CD14-positive monocyte (primary cell): Measurements from ENCODE around the gene MISP. TPM values are rescaled to one million over a fixed set of nuclear protein-coding genes. Genes with fewer than 3 reads are reported as not detected.

Source experiments
- DNase-seq, 3 donors: peaks; one replicate each; pipeline ENCODE4 v3.0.0-alpha.2; 2011 to 2022
- H2AFZ ChIP-seq: 2 replicates; pipeline ENCODE4 v1.6.0; 2012; ENCODE audit warnings: mild to moderate bottlenecking, low read depth, low read length, inconsistent platforms; ENCODE audit not compliant: insufficient read depth, poor library complexity, severe bottlenecking
- H3K27ac ChIP-seq, 2 donors: 1 replicate in 1 of 2; 2 replicates in 1 of 2; pipeline ENCODE4 v1.5.1; 2012 to 2013; ENCODE audit warnings: low read length in 2 of 2, control low read depth in 1 of 2, inconsistent platforms in 1 of 2, low read depth in 1 of 2, mild to moderate bottlenecking in 1 of 2
- H3K27me3 ChIP-seq, 2 donors: one replicate each; pipeline versions ENCODE4 v1.6.0 to v1.6.1; 2011 to 2013; ENCODE audit warnings: low read length in 2 of 2; ENCODE audit not compliant: control insufficient read depth in 2 of 2, insufficient read depth in 2 of 2
- H3K36me3 ChIP-seq, 2 donors: replicated peaks in 1 of 2; 1 replicate in 1 of 2; 2 replicates in 1 of 2; pipeline versions ENCODE4 v1.5.1 to v1.6.1; 2012 to 2013; ENCODE audit warnings: low read length in 2 of 2, control low read depth in 1 of 2, inconsistent platforms in 1 of 2, mild to moderate bottlenecking in 1 of 2; ENCODE audit not compliant: insufficient read depth in 2 of 2, control insufficient read depth in 1 of 2
- H3K4me1 ChIP-seq, 2 donors: 1 replicate in 1 of 2; 2 replicates in 1 of 2; pipeline versions ENCODE4 v1.5.1 to v1.6.1; 2012 to 2013; ENCODE audit warnings: low read length in 2 of 2, control low read depth in 1 of 2, inconsistent platforms in 1 of 2, mild to moderate bottlenecking in 1 of 2, moderate library complexity in 1 of 2; ENCODE audit not compliant: insufficient read depth in 2 of 2, control insufficient read depth in 1 of 2
- H3K4me2 ChIP-seq: replicated peaks from 2 replicates; pipeline ENCODE3; 2012; ENCODE audit warnings: low read length, moderate library complexity, mild to moderate bottlenecking; ENCODE audit not compliant: poor library complexity, severe bottlenecking; ENCODE audit errors: extremely low read depth
- H3K4me3 ChIP-seq, 3 experiments: fragments of 200-600 bp in 1 of 3; sonication (generic) in 1 of 3; replicated peaks in 1 of 3; 1 replicate in 2 of 3; 2 replicates in 1 of 3; pipeline ENCODE4 v1.5.1; 2011 to 2013; ENCODE audit warnings: low read length in 3 of 3, mild to moderate bottlenecking in 3 of 3, control low read depth in 2 of 3, low read depth in 2 of 3, inconsistent platforms in 1 of 3, moderate library complexity in 1 of 3
- H3K79me2 ChIP-seq: 2 replicates; pipeline ENCODE4 v1.6.0; 2012; ENCODE audit warnings: mild to moderate bottlenecking, control low read depth, inconsistent platforms, low read length, moderate library complexity; ENCODE audit not compliant: insufficient read depth
- H3K9ac ChIP-seq: 2 replicates; pipeline ENCODE4 v1.6.0; 2017; ENCODE audit warnings: low read length, mild to moderate bottlenecking; ENCODE audit not compliant: insufficient read depth, poor library complexity, severe bottlenecking
- H3K9me3 ChIP-seq, 2 donors: replicated peaks in 1 of 2; 1 replicate in 1 of 2; 2 replicates in 1 of 2; pipeline versions ENCODE4 v1.5.1 to v1.6.1; 2012 to 2013; ENCODE audit warnings: low read length in 2 of 2, control low read depth in 1 of 2; ENCODE audit not compliant: control insufficient read depth in 1 of 2, insufficient read depth in 1 of 2
- H4K20me1 ChIP-seq: 2 replicates; pipeline ENCODE4 v1.6.0; 2012; ENCODE audit warnings: mild to moderate bottlenecking, low read length, control low read depth, moderate library complexity; ENCODE audit not compliant: insufficient read depth
- H3K27ac Mint-ChIP-seq, 7 donors: one replicate each; pipeline ENCODE4 v1.8.0; 2020; ENCODE audit warnings: mild to moderate bottlenecking in 7 of 7, mixed read lengths in 7 of 7, moderate library complexity in 6 of 7, inconsistent platforms in 2 of 7
- H3K27me3 Mint-ChIP-seq, 3 donors: one replicate each; pipeline ENCODE4 v1.8.0; 2021 to 2022; ENCODE audit warnings: low read depth in 3 of 3, mild to moderate bottlenecking in 3 of 3, mixed read lengths in 3 of 3, moderate library complexity in 3 of 3, inconsistent platforms in 1 of 3
- H3K36me3 Mint-ChIP-seq, 2 donors: one replicate each; pipeline ENCODE4 v1.8.0; 2020; ENCODE audit warnings: mixed read lengths in 2 of 2, inconsistent platforms in 1 of 2, mild to moderate bottlenecking in 1 of 2
- H3K4me1 Mint-ChIP-seq: one replicate; pipeline ENCODE4 v1.8.0; 2020; ENCODE audit warnings: mild to moderate bottlenecking, mixed read lengths
- H3K4me3 Mint-ChIP-seq, 2 donors: one replicate each; pipeline ENCODE4 v1.8.0; 2020; ENCODE audit warnings: mild to moderate bottlenecking in 2 of 2, mixed read lengths in 2 of 2, moderate library complexity in 1 of 2
- H3K9me3 Mint-ChIP-seq, 7 donors: one replicate each; pipeline ENCODE4 v1.8.0; 2020 to 2022; ENCODE audit warnings: mixed read lengths in 7 of 7, mild to moderate bottlenecking in 6 of 7, moderate library complexity in 6 of 7, inconsistent platforms in 2 of 7
- WGBS: methylation state at CpG from one replicate; pipeline ENCODE4 v1.1.5; 2013; ENCODE audit warnings: missing lambda C conversion rate; ENCODE audit not compliant: insufficient coverage; 5-methylcytosine and 5-hydroxymethylcytosine counted together
- intact Hi-C, 2 donors: fragments of 100-400 bp; cut with micrococcal nuclease; formaldehyde crosslinking; loops; one replicate each; pipeline versions ENCODE4 v1.15.0 to v1.15.1; 2023
- polyA plus RNA-seq, 3 donors: library from polyadenylated mRNA; depleted of rRNA in 1 of 3; unstranded in 2 of 3; stranded (reverse) in 1 of 3; fragments of 300-500 nt in 2 of 3; fragments of >200 nt in 1 of 3; fragmentation: Illumina TruSeq in 2 of 3; gene quantifications; 1 replicate in 2 of 3; 2 replicates in 1 of 3; pipeline ENCODE4 v1.2.3, GENCODE V29; 2012 to 2021
- TF ChIP-seq, protein P1 (sequence below): fragments of 200-600 bp; IDR thresholded peaks from one replicate; pipeline ENCODE4 v1.8.0; 2022; ENCODE audit warnings: antibody characterized with exemption, mild to moderate bottlenecking

The MISP gene
- polyA plus RNA-seq, 3 donors, result not detected

GRCh38 chr19:803099-803561, 52.2 kb downstream of the MISP start:
- Mint-ChIP-seq H3K4me1 (peaks cover 28% of the 10 kb centered on the region), H3K27ac (peak overlapping the region in 2 of 7 donors; percentile 16 to 71), H3K4me3 (no peak overlapping the region), H3K36me3 (peaks cover 34 to 70% of the 10 kb centered on the region in 2 donors), H3K9me3 (no peaks in the 10 kb centered on the region), H3K27me3 (no peaks in the 10 kb centered on the region)
- no peak overlapping the region for H2AFZ ChIP-seq
- H3K36me3 ChIP-seq, result peaks cover 61 to 81% of the 10 kb centered on the region in 2 donors
- H4K20me1 ChIP-seq, result peaks cover 100% of the 10 kb centered on the region
- no peaks in the 10 kb centered on the region for H3K27me3 ChIP-seq
- TF ChIP-seq, protein P1, sequence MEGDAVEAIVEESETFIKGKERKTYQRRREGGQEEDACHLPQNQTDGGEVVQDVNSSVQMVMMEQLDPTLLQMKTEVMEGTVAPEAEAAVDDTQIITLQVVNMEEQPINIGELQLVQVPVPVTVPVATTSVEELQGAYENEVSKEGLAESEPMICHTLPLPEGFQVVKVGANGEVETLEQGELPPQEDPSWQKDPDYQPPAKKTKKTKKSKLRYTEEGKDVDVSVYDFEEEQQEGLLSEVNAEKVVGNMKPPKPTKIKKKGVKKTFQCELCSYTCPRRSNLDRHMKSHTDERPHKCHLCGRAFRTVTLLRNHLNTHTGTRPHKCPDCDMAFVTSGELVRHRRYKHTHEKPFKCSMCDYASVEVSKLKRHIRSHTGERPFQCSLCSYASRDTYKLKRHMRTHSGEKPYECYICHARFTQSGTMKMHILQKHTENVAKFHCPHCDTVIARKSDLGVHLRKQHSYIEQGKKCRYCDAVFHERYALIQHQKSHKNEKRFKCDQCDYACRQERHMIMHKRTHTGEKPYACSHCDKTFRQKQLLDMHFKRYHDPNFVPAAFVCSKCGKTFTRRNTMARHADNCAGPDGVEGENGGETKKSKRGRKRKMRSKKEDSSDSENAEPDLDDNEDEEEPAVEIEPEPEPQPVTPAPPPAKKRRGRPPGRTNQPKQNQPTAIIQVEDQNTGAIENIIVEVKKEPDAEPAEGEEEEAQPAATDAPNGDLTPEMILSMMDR, result no peak
- DNase-seq, result no peak
- no peak overlapping the region for H3K4me2 ChIP-seq
- no peak overlapping the region for H3K9ac ChIP-seq
- 96% methylated on average over 15 of the region's 17 CpGs for WGBS
- no peak overlapping the region for H3K27ac ChIP-seq
- no peak overlapping the region for H3K4me3 ChIP-seq
- H3K9me3 ChIP-seq, result no peaks in the 10 kb centered on the region
- intact Hi-C loops, result no loop called here
- peaks cover 33 to 39% of the 10 kb centered on the region in 2 donors for H3K4me1 ChIP-seq
- H3K79me2 ChIP-seq, result peaks cover 100% of the 10 kb centered on the region

DNA sequence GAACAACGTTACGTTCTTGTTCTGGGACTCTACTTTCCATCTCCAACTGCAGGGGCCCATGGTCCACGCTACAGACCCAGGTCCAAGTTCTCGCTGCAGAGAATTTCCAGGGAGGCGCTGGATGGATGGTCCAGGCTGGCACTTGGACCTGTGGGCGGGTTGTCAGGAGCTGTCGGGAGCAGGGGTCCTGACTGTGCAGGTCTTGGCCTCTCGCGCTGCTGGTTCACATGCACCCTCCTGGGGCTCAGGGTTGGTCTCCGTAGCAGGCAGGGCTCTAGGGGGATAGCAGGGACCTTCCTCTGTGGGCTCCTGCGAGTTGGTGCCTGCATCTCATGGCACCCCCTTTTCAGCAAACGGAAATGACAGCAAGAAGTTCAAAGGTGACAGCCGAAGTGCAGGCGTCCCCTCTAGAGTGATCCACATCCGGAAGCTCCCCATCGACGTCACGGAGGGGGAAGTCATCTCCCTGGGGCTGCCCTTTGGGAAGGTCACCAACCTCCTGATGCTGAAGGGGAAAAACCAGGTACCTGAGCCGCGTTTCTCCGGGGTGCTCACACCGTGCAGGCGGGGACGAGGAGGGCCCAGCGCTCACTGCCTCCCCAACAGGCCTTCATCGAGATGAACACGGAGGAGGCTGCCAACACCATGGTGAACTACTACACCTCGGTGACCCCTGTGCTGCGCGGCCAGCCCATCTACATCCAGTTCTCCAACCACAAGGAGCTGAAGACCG, 52.9 kb downstream of the MISP start:
- peaks cover 100% of the 10 kb centered on the region for H3K79me2 ChIP-seq
- H3K36me3 Mint-ChIP-seq, result peaks cover 36 to 76% of the 10 kb centered on the region in 2 donors
- WGBS, result 96% methylated on average over 28 of the region's 31 CpGs
- no peak overlapping the region for H3K27ac Mint-ChIP-seq
- no peaks in the 10 kb centered on the region for H3K9me3 Mint-ChIP-seq
- peaks cover 100% of the 10 kb centered on the region for H4K20me1 ChIP-seq
- intact Hi-C loops, result no loop called here
- peaks cover 25% of the 10 kb centered on the region for H3K4me1 Mint-ChIP-seq
- no peak for DNase-seq
- H2AFZ ChIP-seq, result no peak overlapping the region
- no peak overlapping the region for H3K4me2 ChIP-seq
- no peak overlapping the region for H3K9ac ChIP-seq
- H3K36me3 ChIP-seq, result peaks cover 68 to 88% of the 10 kb centered on the region in 2 donors
- no peaks in the 10 kb centered on the region for H3K27me3 ChIP-seq
- no peak overlapping the region for H3K4me3 Mint-ChIP-seq
- H3K4me3 ChIP-seq, result no peak overlapping the region
- H3K27me3 Mint-ChIP-seq, result no peaks in the 10 kb centered on the region
- TF ChIP-seq, protein P1, result no peak
- H3K4me1 ChIP-seq, result peaks cover 27 to 31% of the 10 kb centered on the region in 2 donors
- H3K9me3 ChIP-seq, result no peaks in the 10 kb centered on the region
- H3K27ac ChIP-seq, result no peak overlapping the region
